OCI-LY3 (cell line): ENCODE data around the gene RBMS3.

Experiments
- H2AFZ ChIP-seq: fragments of 200-600, 300-600 bp; shearing (Covaris generic); 2 replicates; pipeline ENCODE4 v1.6.0; 2014; ENCODE audit warnings: antibody characterized with exemption, low read depth, low read length
- H3K27ac ChIP-seq: fragments of 200-600, 300-600 bp; sonication (generic); 2 replicates; pipeline ENCODE4 v1.5.1; 2014; ENCODE audit warnings: mild to moderate bottlenecking, low read length, moderate library complexity, mixed read lengths
- H3K27me3 ChIP-seq: fragments of 200-600, 300-600 bp; sonication (generic); 2 replicates; pipeline ENCODE4 v1.6.1; 2014; ENCODE audit warnings: low read depth, low read length, mixed read lengths
- H3K36me3 ChIP-seq: fragments of 200-600, 300-600 bp; sonication (generic); replicated peaks from 2 replicates; pipeline ENCODE3; 2014; ENCODE audit warnings: low read depth, low read length, mixed read lengths
- H3K4me1 ChIP-seq: fragments of 300-600, 200-600 bp; sonication (generic); 2 replicates; pipeline ENCODE4 v1.6.1; 2014; ENCODE audit warnings: low read length, mixed read lengths
- H3K4me2 ChIP-seq: fragments of 200-600, 300-600 bp; sonication (generic); 2 replicates; pipeline ENCODE4 v1.6.1; 2014; ENCODE audit warnings: low read length, mixed read lengths
- H3K4me3 ChIP-seq: fragments of 300-600, 200-600 bp; sonication (generic); 2 replicates; pipeline ENCODE4 v1.5.1; 2014; ENCODE audit warnings: antibody characterized with exemption, mild to moderate bottlenecking, low read length, moderate library complexity
- H3K79me2 ChIP-seq: fragments of 300-600, 200-600 bp; shearing (Covaris generic); 2 replicates; pipeline ENCODE4 v1.6.1; 2014; ENCODE audit warnings: mild to moderate bottlenecking, low read length, mixed read lengths
- H3K9ac ChIP-seq: fragments of 300-600, 200-600 bp; shearing (Covaris generic); 2 replicates; pipeline ENCODE4 v1.6.0; 2014; ENCODE audit warnings: mild to moderate bottlenecking, low read length, moderate library complexity
- H3K9me3 ChIP-seq: fragments of 200-600, 300-600 bp; shearing (Covaris generic); 2 replicates; pipeline ENCODE4 v1.6.1; 2014; ENCODE audit warnings: low read length, mixed read lengths; ENCODE audit not compliant: insufficient read depth
- H4K20me1 ChIP-seq: fragments of 200-600, 300-600 bp; sonication (generic); 2 replicates; pipeline ENCODE4 v1.6.1; 2016; ENCODE audit warnings: low read length, mixed read lengths; ENCODE audit not compliant: insufficient read depth
- EZH2phosphoT487 ChIP-seq: fragments of 200-600 bp; shearing (Covaris generic); IDR thresholded peaks from 2 replicates; pipeline ENCODE4 v1.6.1; 2018; ENCODE audit warnings: antibody characterized with exemption, mixed run types, low read depth
- TF ChIP-seq, protein P1 (sequence below): fragments of 200-600, 300-600 bp; sonication (generic); IDR thresholded peaks from 2 replicates; pipeline ENCODE4 v1.5.1; 2014; ENCODE audit warnings: antibody characterized with exemption, low read length, low read depth

Gene RBMS3

GRCh38 chr3:29609328-29609811, 328.5 kb downstream of the RBMS3 start:
- Histone ChIP-seq H3K4me2 (no peak overlapping the region), H3K36me3 (no peaks in the 10 kb centered on the region), H3K4me1 (no peaks in the 10 kb centered on the region), H3K27ac (no peak overlapping the region), H3K4me3 (no peak overlapping the region), H2AFZ (no peak overlapping the region), H3K9ac (no peak overlapping the region), H4K20me1 (no peaks in the 10 kb centered on the region), H3K27me3 (no peaks in the 10 kb centered on the region), H3K79me2 (no peaks in the 10 kb centered on the region), H3K9me3 (0 out of 2 replicates have a peak, but pooled peaks cover 3% of the 10 kb centered on the region)
- TF ChIP-seq, protein P1, sequence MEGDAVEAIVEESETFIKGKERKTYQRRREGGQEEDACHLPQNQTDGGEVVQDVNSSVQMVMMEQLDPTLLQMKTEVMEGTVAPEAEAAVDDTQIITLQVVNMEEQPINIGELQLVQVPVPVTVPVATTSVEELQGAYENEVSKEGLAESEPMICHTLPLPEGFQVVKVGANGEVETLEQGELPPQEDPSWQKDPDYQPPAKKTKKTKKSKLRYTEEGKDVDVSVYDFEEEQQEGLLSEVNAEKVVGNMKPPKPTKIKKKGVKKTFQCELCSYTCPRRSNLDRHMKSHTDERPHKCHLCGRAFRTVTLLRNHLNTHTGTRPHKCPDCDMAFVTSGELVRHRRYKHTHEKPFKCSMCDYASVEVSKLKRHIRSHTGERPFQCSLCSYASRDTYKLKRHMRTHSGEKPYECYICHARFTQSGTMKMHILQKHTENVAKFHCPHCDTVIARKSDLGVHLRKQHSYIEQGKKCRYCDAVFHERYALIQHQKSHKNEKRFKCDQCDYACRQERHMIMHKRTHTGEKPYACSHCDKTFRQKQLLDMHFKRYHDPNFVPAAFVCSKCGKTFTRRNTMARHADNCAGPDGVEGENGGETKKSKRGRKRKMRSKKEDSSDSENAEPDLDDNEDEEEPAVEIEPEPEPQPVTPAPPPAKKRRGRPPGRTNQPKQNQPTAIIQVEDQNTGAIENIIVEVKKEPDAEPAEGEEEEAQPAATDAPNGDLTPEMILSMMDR, result no peak
- TF ChIP-seq EZH2phosphoT487, result no peak

DNA sequence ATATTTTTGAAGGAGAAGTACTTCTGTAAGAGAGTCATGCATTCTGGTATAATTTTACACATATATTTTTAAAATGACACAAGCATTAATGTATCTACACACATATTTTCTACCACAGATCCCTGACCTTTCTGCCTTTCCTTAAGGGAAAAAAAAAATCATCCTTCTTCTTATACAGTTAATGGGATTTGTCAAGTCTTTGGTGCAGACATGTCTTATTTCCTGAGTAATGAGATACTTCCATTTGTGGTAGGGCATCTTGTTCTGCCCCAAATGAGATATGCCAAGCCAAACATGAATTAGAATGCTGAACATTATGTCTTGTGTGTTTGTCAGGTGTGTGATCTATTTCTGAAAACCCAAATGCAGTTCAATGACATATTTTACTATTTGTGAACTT, 329.9 kb downstream of the RBMS3 start:
- TF ChIP-seq, protein P1, result no peak
- no peak for TF ChIP-seq EZH2phosphoT487
- Histone ChIP-seq H3K9me3 (0 out of 2 replicates have a peak, but pooled peaks cover 3% of the 10 kb centered on the region), H3K4me1 (no peaks in the 10 kb centered on the region), H3K36me3 (no peaks in the 10 kb centered on the region), H4K20me1 (no peaks in the 10 kb centered on the region), H2AFZ (no peak overlapping the region), H3K27ac (no peak overlapping the region), H3K4me2 (no peak overlapping the region), H3K27me3 (no peaks in the 10 kb centered on the region), H3K4me3 (no peak overlapping the region), H3K9ac (no peak overlapping the region), H3K79me2 (no peaks in the 10 kb centered on the region)

GRCh38 chr3:29611252-29611651, 330.4 kb downstream of the RBMS3 start:
- Histone ChIP-seq H3K36me3 (no peaks in the 10 kb centered on the region), H3K4me2 (no peak overlapping the region), H3K9me3 (0 out of 2 replicates have a peak, but pooled peaks cover 3% of the 10 kb centered on the region), H4K20me1 (no peaks in the 10 kb centered on the region), H3K27ac (no peak overlapping the region), H3K4me3 (no peak overlapping the region), H3K4me1 (no peaks in the 10 kb centered on the region), H3K27me3 (no peaks in the 10 kb centered on the region), H3K79me2 (no peaks in the 10 kb centered on the region), H3K9ac (no peak overlapping the region), H2AFZ (no peak overlapping the region)
- TF ChIP-seq, protein P1, result no peak
- no peak for TF ChIP-seq EZH2phosphoT487

DNA sequence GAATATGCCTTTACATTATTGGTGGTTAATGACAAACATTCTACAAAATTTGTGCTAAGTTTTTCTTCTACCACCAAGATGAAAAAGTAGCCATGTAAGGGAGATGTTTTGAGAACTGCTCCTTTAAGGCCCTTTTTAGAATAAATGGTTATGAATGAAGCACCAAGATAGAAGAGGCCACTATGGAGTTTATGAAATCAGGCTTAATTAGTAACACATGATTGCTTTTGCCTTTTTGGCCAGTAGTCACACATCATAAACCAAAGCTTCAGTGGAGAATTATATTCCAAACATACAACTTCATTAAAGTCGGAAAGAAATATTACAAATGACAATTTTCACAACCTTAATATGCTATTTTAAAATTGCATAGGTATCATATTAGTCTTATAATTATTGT, 331.7 kb downstream of the RBMS3 start:
- no peak overlapping the region for H3K9ac ChIP-seq
- H2AFZ ChIP-seq, result no peak overlapping the region
- H4K20me1 ChIP-seq, result no peaks in the 10 kb centered on the region
- no peaks in the 10 kb centered on the region for H3K79me2 ChIP-seq
- no peak overlapping the region for H3K27ac ChIP-seq
- H3K4me3 ChIP-seq, result no peak overlapping the region
- no peaks in the 10 kb centered on the region for H3K36me3 ChIP-seq
- no peak overlapping the region for H3K4me2 ChIP-seq
- H3K27me3 ChIP-seq, result no peaks in the 10 kb centered on the region
- no peaks in the 10 kb centered on the region for H3K4me1 ChIP-seq
- no peak for TF ChIP-seq EZH2phosphoT487
- TF ChIP-seq, protein P1, result no peak
- H3K9me3 ChIP-seq, result 0 out of 2 replicates have a peak, but pooled peaks cover 3% of the 10 kb centered on the region
